Right hindlimb (tissue), 1 donor: Measurements from ENCODE around the gene SIAH1.
"Not testable (repeated sequence)": the region's sequence is repeated elsewhere in the genome, so short reads cannot be mapped to it uniquely, and the experiment has no call there.

ENCODE experiments used
- DNase-seq: peaks from one replicate; pipeline ENCODE4 v3.0.0-alpha.2; 2018

SIAH1 gene, protein sequence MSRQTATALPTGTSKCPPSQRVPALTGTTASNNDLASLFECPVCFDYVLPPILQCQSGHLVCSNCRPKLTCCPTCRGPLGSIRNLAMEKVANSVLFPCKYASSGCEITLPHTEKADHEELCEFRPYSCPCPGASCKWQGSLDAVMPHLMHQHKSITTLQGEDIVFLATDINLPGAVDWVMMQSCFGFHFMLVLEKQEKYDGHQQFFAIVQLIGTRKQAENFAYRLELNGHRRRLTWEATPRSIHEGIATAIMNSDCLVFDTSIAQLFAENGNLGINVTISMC

DNA sequence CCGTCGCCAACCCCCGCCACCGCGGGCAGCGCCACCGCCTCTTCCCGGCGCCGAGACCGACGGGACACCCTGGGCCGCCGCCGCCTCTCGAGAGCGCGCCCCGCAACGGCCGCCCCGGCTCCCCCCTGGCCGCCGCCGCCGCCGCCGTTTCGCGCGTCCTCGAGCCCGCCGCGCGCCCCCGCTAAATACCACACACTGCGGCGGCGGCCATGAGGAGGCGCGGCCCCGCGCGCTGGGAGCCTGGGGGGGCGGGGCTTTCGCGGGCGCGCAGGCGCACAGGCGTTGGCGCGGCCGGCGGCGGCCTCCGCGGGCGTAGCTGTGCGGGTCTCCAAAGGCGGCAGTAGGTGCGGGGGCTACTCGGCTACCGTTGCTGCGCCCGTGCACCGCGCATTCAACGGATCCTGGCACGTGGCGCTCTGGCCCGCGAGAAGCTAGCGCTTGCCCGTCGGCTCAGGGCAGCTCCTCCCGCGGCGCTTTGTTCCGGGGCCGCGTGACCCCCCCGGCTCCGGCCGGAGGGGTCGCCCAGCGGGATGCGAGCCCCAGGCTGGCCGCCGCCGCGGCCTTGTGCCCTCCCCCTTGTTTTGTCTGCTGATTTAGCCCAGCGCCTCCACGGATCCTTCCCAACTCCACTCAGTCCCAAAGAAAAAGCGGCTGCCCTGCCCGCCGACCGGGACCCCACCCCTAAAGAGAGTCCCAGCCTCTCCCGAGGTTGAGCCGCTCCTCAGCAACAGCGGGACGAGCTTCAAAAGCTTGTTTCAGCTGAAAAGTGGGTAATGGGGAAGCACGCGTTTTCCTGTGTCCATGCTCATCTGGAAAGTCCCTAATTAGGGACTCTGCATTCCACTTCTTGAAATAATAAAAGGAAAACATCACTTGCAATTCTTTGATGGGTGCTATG lies at the start of gene SIAH1:
SIAH1 (minus strand) TSS at position 161 of the 898 bp plus-strand sequence. CDS start 22,985 bp downstream, outside the sequence.
- peak; percentile 91 for DNase-seq

DNA sequence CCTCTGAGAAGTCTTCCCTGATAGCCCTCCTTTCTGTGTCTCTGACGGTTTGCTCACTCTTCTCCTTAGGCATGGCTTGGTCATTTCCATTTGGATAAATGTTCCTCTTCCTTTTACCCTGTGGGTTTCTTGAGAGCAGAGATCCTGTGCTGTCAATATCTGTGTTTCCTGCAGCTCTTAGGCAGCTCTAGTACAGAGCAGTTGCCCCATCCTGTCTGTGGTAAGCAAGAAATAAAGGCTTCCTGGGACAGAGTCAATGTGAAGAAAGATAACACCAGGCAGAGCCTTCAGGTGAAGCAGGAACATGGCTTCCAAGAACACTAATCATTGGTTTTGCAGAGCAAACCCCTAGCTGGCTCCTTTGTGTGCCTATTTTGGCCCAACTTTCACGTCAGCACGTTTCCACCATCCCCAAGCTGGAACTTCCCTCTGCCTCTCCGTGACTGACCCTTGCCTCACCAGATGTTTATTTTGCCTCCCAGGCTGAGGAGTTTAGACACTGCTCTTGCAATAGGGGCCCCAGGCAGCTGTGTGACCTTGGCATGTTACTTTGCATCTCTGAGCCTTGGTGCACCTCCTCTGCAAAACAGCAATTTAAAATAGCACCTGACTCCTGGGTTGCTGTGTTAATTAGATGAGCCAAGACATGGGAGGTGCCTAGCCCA lies 49.6 kb upstream of the SIAH1 start:
- DNase-seq: no peak

- DNase-seq: no peak
Observed at GRCh38 chr16:48433850-48434530, 48.8 kb upstream of the SIAH1 start.

GRCh38 chr16:48433116-48433849 lies 48.1 kb upstream of the SIAH1 start:
- no peak for DNase-seq

DNA sequence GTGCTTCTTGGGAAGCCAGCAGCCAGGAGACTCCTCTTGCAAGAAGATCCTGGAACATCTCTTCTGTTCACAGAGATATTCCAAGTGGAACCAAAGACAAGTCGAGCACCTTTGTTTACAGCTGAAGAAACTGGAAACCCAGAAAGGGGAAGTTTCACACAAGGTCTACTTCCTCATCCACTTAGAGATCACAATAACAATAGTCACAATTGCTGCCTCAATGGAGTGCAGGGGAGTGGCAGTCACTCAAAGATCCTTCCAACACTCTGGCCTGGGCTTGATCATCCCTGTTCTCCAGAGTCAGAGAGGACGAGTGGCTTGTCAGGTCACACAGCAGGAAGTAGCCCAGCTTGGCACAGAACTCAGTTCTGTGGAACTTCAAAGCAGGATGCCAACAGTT lies 46.9 kb upstream of the SIAH1 start:
- no peak for DNase-seq

DNA sequence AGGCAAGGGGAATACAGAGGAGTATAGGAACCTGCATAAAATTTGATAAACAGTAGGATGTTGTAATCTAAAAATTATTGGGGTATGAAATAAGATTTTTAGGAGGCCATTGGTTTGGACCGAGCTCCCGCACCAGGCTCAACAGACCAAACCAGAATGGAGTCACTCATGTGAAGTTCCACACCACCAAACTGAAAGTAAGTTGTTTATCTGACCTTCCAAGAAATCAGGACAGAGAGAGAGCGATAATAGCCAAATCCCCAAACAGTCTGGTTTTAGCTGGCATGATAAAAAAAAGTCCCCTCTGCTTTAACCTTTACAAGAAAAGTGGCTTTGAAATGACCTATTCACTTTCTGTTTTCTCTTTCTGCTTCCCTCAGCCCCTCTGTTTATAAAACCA lies 45.7 kb upstream of the SIAH1 start:
- DNase-seq: no peak

GRCh38 chr16:48426244-48427141 lies 41.3 kb upstream of the SIAH1 start:
- no peak for DNase-seq

DNA sequence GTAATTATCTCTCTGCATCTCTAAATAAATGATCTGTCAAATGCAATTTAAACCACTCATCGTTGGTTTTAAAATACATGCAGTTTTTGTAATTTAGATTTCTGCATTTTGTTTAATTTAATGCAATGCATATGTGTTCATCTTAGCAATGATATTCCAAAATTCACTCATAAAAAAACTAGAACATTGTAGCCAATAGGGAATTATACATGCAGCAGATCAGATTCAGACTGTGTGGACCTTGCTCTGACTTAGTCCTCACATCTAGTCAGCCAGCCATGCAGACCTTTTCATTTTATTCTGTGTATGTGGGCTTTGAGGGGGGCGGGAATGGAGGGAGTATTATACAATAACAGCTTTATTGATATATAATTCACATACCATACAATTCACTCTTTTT lies 37.3 kb upstream of the SIAH1 start:
- DNase-seq: no peak

DNA sequence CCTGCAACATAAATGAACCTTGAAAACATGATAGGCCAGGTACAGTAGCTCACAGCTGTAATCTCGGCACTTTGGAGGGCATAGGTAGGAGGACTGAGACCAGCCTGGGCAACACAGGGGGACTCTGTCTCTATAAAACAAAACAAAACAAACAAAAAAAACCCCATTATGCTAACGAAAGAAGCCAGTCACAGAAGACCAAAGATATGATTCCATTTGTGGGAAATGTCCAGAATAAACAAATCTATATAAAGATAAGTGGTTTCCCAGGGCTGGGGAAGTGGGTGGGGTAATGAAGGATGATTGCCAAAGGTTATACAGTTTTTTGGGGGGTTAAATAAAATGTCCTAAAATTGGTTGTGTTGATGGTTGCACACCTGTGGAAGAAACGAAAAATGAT lies 36.5 kb upstream of the SIAH1 start:
- no peak for DNase-seq

- no peak for DNase-seq
Observed at GRCh38 chr16:48420437-48420836, 35.2 kb upstream of the SIAH1 start.

GRCh38 chr16:48416617-48417016 lies 31.4 kb upstream of the SIAH1 start:
- DNase-seq: not testable (repeated sequence)

DNA sequence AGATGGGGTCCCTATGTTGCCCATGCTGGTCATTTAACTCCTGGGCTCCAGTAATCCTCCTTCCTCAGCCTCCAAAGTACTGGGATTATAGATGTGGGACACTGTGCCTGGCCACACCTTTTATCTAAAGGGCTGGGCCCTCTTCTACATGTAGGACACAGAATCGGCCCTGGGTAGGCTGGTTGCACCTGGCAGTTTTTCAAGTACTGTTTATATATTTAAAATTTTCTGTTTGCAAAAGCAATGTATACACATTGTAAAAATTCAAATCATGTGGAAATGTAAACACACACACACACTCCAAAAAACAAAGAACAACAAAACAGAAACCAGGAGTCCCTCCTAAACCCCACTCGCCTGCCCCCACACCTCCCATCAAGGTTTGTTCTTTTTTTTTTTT lies 28.1 kb upstream of the SIAH1 start:
- no peak for DNase-seq

DNA sequence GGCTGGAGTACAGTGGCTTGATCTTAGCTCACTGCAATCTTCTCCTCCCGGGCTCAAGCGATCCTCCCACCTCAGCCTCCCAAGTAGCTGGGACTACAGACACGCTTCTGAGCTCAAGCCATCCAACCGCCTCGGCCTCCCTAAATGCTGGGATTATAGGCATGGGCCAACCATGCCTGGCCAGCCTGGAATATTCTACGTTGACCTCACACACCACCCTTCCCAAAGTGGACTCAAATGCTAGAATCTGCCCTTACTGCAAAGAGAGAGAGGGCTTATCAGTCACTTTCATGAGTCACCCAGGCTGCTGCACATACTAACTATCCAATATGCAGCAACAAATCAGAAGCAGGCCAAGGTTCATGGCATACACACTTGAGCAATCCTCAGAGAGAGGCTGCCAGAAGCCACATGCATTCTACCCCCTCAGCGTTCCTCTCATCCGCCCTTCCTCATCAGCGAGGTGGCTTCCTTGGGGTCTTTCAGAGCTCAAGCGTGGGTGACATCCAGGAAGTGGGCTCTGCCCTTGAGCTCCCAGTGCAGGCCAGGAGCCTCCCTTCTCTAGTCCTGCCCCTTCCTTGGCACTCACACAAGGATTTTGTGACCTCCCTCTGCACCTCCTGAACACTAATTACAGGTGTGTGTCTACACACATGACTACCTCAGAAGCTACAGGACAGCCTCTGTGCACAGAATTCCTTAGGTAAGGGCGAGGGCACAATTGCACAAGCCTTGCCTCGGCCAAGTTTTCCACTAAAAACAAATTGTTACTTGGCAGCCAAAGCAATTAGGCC lies 24.8 kb upstream of the SIAH1 start:
- DNase-seq: no peak

DNA sequence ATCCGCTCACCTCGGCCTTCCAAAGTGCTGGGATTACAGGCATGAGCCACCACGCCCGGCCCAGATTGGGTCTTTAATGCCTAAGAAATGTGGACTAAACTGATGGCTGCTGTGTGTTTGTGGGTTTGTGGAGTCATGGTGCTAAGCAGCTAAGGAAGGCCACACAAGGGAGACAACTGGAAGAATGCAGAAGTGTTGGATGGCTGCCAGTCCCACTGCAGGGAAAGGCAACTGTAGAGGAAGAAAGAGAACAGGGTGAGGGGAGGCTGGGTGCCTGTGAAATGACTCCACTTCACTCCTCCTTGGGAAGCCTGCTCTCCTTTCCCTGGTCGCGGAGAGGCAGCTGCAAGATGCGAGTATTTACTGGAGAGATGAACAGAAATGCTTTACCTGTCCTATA lies 23.5 kb upstream of the SIAH1 start:
- DNase-seq: peak; percentile 41

DNA sequence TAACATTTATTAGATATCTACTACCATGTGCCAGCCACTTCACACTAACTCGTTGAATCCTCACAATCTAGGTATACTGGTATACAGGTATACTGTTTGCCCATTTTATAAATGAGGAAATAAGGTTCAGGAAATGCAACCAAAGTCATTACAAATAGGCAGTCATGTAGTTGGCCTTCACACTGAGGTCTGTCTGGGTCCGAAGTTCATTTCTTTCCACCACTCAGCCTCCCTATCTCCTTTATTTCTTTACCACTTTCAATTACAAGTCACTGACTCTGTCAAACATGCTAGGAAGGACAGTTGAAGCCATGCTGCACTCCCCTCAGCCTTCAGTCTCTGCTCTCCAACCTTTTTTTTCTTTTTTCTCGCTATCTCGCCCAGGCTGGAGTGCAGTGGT lies 20.7 kb upstream of the SIAH1 start:
- no peak for DNase-seq

- no peak for DNase-seq
Observed at GRCh38 chr16:48405153-48405552, 19.9 kb upstream of the SIAH1 start.

- DNase-seq: not testable (repeated sequence)
Observed at GRCh38 chr16:48402547-48402946, 17.3 kb upstream of the SIAH1 start.

DNA sequence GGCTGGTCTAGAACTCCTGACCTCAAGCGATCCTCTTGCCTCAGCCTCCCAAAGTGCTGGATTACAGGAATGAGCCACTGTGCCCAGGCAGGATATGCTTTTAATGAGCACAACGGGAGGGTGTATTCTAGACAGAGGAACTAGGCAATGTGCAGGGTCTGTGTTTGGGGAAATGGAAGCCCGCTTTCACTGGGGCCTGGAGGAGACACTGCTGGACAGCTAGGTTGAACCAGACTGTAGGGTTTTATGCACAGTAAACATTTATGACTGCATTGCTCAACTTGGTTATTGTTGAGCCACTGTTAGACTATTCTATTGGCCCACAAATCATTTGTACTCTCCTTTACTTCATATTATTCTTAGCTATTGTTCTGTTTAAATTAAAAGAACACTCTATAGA lies 10.2 kb upstream of the SIAH1 start:
- no peak for DNase-seq

GRCh38 chr16:48394355-48394703 lies 9.1 kb upstream of the SIAH1 start:
- DNase-seq: no peak
